AG04449 (cell line): ENCODE measurements around the gene SHISA5.

ENCODE experiments used
- CTCF ChIA-PET: fragments of 350-600 bp; formaldehyde crosslinking; extraction: SDS; loops from one replicate; lab custom pipeline; 2021; ENCODE audit warnings: antibody characterized with exemption; lab: Yijun Ruan, JAX
- POLR2A ChIA-PET: fragments of 400-600, 350-600 bp; formaldehyde crosslinking; extraction: SDS; loops from one replicate; lab custom pipeline; 2020; ENCODE audit warnings: antibody characterized with exemption, inconsistent platforms; lab: Yijun Ruan, JAX
- DNase-seq: peaks from one replicate; pipeline ENCODE4 v3.0.0-alpha.2; 2010; ENCODE audit warnings: low read depth, low spot score
- H3K4me3 ChIP-seq: 2 replicates; pipeline ENCODE4 v1.5.1; 2011; ENCODE audit warnings: low read depth, mild to moderate bottlenecking, control low read depth, low read length
- TF ChIP-seq, protein P1 (sequence below): IDR thresholded peaks from one replicate; pipeline ENCODE4 v1.5.1; 2011; ENCODE audit warnings: mild to moderate bottlenecking, moderate library complexity, low read length, control low read depth, inconsistent platforms; ENCODE audit not compliant: insufficient read depth; ENCODE audit errors: missing control alignments

The SHISA5 gene

DNA sequence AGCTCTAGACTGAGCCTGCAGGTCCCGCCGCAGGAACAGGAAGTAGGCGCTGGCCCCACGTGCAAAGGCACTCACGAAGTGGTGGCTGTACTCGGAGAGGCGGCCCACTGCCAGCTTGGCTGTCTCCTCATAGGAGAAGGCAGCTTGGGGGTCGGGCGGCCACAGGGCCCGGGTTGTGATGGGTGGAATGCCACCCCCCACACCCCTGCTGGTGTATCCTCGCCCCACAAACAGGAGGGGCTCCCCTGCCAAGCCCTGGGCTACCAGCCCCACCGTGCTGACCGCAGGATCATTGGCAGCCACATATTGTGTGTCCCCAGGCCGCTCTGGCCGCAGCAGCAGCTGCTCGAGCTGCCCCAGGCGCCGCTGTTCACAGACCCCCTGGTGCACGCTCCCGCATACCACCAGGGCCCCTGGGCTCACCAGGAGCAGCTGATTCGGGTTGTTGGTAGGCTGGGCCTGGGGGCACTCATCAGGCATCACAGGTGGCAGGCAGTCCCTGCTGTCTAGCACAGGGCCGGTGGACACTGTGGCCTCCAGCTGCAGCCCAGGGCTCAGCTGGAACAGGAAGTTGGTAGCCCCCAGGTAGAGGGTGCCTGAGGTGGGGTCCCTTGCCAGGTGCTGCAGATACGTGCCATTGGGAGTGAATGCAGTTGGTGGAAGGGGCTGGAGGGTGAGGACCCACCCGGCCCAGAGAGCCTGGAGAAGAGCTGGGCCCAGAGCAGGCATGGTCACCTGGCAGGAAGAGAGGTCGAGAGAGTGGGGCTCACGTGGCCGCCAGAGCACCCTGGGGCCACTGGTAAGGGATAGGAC lies 79.9 kb downstream of the SHISA5 start:
- POLR2A ChIA-PET: no interaction called here
- H3K4me3 ChIP-seq: no peak overlapping the region
- DNase-seq: no peak
- TF ChIP-seq, protein P1, sequence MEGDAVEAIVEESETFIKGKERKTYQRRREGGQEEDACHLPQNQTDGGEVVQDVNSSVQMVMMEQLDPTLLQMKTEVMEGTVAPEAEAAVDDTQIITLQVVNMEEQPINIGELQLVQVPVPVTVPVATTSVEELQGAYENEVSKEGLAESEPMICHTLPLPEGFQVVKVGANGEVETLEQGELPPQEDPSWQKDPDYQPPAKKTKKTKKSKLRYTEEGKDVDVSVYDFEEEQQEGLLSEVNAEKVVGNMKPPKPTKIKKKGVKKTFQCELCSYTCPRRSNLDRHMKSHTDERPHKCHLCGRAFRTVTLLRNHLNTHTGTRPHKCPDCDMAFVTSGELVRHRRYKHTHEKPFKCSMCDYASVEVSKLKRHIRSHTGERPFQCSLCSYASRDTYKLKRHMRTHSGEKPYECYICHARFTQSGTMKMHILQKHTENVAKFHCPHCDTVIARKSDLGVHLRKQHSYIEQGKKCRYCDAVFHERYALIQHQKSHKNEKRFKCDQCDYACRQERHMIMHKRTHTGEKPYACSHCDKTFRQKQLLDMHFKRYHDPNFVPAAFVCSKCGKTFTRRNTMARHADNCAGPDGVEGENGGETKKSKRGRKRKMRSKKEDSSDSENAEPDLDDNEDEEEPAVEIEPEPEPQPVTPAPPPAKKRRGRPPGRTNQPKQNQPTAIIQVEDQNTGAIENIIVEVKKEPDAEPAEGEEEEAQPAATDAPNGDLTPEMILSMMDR: no peak
- CTCF ChIA-PET: interaction anchor here (1.1 to 16.2 kb wide), 4 partner anchors 10 to 18 kb away, joined by 4 to 749 read pairs (median 41); partner anchors contain the start of genes CCDC51 and TMA7

DNA sequence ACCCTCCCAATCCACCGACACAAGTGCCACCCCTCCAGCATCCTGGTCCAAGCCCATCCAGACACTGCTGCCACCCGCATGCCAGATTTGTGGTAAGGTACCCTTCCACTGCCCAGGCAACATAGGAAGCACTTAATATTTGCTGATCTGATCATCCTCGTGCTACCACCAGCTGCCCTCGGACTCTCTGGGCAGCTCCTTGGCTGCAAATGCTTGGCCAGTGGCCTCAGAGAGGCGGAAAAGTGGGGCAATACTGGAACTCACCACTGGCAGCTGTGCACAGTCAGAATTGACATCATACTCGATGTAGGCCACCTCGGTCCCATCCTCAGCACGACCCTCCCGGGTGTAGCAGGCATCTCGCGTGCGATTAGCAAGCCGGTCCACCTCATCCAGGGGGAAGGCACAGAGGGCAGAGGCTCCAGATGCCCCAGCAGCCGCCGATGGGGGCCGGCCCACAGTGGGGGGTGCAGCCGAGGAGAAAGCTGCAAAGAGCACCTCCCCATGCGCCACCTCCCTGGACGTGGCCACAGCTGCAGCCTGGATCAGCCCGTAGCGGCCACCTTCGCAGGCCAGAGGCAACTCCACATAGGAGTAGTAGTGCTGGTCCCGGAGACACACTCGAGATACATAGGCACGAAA lies 80.6 kb downstream of the SHISA5 start:
- ChIA-PET POLR2A (no interaction called here), CTCF (interaction anchor here (1.1 to 16.2 kb wide), 5 partner anchors 9 to 18 kb away, joined by 4 to 749 read pairs (median 10); partner anchors contain the start of genes CCDC51 and TMA7)
- DNase-seq: no peak
- TF ChIP-seq, protein P1: no peak
- H3K4me3 ChIP-seq: no peak overlapping the region

DNA sequence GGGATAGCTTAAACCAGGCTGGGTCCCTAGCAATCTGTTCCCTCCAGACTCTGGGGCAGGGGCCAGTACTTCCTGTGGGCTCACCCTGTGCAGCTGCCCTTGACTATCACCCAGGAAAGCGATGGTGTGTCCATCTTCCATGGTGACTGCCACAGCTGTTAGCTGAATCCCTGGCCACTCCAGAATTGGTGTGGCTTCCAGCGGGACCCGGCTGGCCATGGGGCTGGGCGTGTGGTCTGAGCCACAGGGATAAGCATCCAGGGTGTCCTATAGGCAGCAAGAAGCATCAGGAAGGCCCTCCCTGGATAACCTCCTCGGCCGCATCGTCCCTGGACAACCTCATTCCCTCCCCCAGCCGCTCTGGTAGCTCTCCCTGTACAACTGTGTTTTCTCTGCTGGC lies 81.3 kb downstream of the SHISA5 start:
- ChIA-PET CTCF (interaction anchor here (1.0 to 16.2 kb wide), 5 partner anchors 10 to 148 kb away, joined by 4 to 749 read pairs (median 10); partner anchors contain the start of genes CCDC51 and TMA7), POLR2A (no interaction called here)
- TF ChIP-seq, protein P1: no peak
- no peak overlapping the region for H3K4me3 ChIP-seq
- DNase-seq: no peak

DNA sequence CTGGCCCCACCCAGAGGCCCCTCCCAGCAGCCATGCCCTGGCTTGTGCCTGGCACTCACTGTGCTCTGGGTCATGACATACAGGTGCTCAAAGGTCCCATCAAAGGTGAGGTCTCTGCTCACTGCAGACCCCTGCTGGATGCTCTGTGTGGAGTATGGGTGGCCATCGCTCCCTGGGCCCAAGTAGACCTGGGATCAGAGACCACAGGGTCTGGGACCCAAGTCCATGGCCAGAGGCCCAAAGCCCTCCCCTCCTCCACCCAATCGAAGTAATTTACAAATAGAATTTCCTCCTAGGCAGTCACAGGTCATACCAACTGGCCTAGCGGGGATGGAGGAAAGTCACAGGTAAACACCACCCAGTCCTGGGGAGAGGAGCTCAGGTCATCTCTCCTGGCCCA lies 81.7 kb downstream of the SHISA5 start:
- DNase-seq: no peak
- H3K4me3 ChIP-seq: no peak overlapping the region
- TF ChIP-seq, protein P1: no peak
- ChIA-PET CTCF (interaction anchor here (1.0 to 16.2 kb wide), 5 partner anchors 10 to 147 kb away, joined by 4 to 749 read pairs (median 10); partner anchors contain the start of genes CCDC51 and TMA7), POLR2A (no interaction called here)

DNA sequence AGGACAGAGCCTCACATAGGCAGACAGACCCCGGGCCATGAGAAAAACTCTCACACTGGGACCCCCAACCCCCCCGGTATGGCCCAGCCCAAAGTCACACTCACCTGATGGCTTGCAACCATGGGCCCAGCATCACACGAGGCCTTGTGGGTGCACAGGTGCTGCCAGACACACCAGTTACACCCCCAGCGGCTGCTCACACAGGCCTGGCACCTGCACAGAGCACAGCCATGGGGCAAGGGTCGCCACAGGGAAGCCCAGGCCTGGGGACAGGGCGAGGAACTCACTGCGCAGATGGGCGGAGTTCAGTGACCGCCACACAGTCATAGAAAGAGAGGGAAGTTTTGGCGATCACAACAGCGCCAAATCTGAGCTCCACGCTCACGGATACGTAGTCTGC lies 83.4 kb downstream of the SHISA5 start:
- H3K4me3 ChIP-seq: no peak overlapping the region
- ChIA-PET CTCF (interaction anchor here (1.4 kb wide), 1 partner anchor 20 kb away, joined by 5 read pairs; no protein-coding TSS in a partner anchor), POLR2A (no interaction called here)
- TF ChIP-seq, protein P1: no peak
- DNase-seq: no peak

DNA sequence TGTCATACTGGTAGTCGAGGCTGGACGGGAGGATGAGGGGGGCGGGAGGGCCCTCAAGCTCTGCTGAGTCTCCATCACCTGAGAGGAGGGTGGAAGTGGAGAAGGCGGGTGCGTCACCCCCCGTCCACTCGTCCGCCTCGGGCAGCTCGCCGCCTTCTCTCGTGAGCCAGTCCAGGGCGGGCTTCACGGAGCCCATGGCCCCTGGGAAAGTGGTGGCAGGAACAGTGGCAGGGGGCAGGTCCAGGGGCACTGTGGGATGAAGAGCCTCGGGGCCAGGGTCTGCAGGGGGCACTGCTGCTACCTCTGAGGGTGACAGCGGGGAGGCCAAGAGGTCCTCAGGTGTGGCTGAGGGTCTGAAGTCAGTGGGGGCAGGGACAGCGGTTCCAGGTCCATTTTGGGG lies 84.4 kb downstream of the SHISA5 start:
- ChIA-PET CTCF (interaction anchor here (1.0 to 6.6 kb wide), 3 partner anchors 13 to 18 kb away, joined by 4 to 46 read pairs (median 16); no protein-coding TSS in a partner anchor), POLR2A (no interaction called here)
- no peak for DNase-seq
- H3K4me3 ChIP-seq: no peak overlapping the region
- TF ChIP-seq, protein P1: no peak
